Ishikawa (cell line): Measurements from ENCODE around the gene FTMT.

ENCODE experiments used
- CEBPB ChIP-seq: IDR thresholded peaks from 2 replicates; pipeline ENCODE4 v1.6.1; 2012
- EP300 ChIP-seq: IDR thresholded peaks from 2 replicates; pipeline ENCODE4 v1.6.1; 2012; ENCODE audit warnings: borderline replicate concordance
- MAX ChIP-seq: IDR thresholded peaks from 2 replicates; pipeline ENCODE4 v1.6.1; 2012
- NFIC ChIP-seq: IDR thresholded peaks from 2 replicates; pipeline ENCODE4 v1.6.1; 2012
- REST ChIP-seq: IDR thresholded peaks from 2 replicates; pipeline ENCODE4 v1.6.1; 2012; ENCODE audit warnings: low read depth, mild to moderate bottlenecking
- TAF1 ChIP-seq: IDR thresholded peaks from 2 replicates; pipeline ENCODE4 v1.6.1; 2012; ENCODE audit warnings: low read depth, mild to moderate bottlenecking
- USF1 ChIP-seq: IDR thresholded peaks from 2 replicates; pipeline ENCODE4 v1.6.1; 2012
- ZBTB7A ChIP-seq: IDR thresholded peaks from 2 replicates; pipeline ENCODE4 v1.6.1; 2012; ENCODE audit warnings: low read depth

- TF ChIP-seq TAF1 (no peak), EP300 (no peak), ZBTB7A (no peak), NFIC (no peak), REST (no peak), CEBPB (no peak), USF1 (no peak), MAX (no peak)
Measured at GRCh38 chr5:121851643-121852574, at the start of gene FTMT.
